ENCODE results near the gene SELP.

SELP gene

GRCh38 chr1:169630006-169630405 lies at the start of gene SELP:
TSS of gene SELP (minus strand) at chr1:169630124. CDS start at chr1:169630074, 50 bp downstream.
- H3K36me3 ChIP-seq (ENCODE audit: low read length) = no peaks in the 10 kb centered on the region
- H2AFZ ChIP-seq (ENCODE audit: low read depth, low read length, severe bottlenecking) = no peak within 1 kb of the TSS
- H3K4me3 ChIP-seq (ENCODE audit: insufficient read depth, low read length, poor library complexity, severe bottlenecking) = no peak within 1 kb of the TSS
- no peak for TF ChIP-seq EZH2phosphoT487 (conservative IDR thresholded peaks at IDR 0.05; ENCODE audit: low read length)
- TF ChIP-seq, protein P1, sequence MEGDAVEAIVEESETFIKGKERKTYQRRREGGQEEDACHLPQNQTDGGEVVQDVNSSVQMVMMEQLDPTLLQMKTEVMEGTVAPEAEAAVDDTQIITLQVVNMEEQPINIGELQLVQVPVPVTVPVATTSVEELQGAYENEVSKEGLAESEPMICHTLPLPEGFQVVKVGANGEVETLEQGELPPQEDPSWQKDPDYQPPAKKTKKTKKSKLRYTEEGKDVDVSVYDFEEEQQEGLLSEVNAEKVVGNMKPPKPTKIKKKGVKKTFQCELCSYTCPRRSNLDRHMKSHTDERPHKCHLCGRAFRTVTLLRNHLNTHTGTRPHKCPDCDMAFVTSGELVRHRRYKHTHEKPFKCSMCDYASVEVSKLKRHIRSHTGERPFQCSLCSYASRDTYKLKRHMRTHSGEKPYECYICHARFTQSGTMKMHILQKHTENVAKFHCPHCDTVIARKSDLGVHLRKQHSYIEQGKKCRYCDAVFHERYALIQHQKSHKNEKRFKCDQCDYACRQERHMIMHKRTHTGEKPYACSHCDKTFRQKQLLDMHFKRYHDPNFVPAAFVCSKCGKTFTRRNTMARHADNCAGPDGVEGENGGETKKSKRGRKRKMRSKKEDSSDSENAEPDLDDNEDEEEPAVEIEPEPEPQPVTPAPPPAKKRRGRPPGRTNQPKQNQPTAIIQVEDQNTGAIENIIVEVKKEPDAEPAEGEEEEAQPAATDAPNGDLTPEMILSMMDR (IDR thresholded peaks at IDR 0.05; ENCODE audit: insufficient read depth, low read length, poor library complexity, severe bottlenecking) = no peak
- no peak within 1 kb of the TSS for H3K4me2 ChIP-seq (ENCODE audit: low read depth, low read length, poor library complexity, severe bottlenecking)
- H3F3A ChIP-seq (ENCODE audit: insufficient read depth) = no peaks in the 10 kb centered on the region
- no peak within 1 kb of the TSS for H3K27ac ChIP-seq (ENCODE audit: low read depth, low read length)
- no peaks in the 10 kb centered on the region for H3K79me2 ChIP-seq (ENCODE audit: insufficient read depth, low read length)
- no peak within 1 kb of the TSS for H3K9ac ChIP-seq (ENCODE audit: low read length)
- peaks cover 13% of the 10 kb centered on the region; the same call in 1 of the 2 replicates for H3K9me3 ChIP-seq (ENCODE audit: insufficient read depth, low read length)
- no peaks in the 10 kb centered on the region for H3K27me3 ChIP-seq (ENCODE audit: low read length)
- no peaks in the 10 kb centered on the region for H3K9me2 ChIP-seq (replicated peaks; ENCODE audit: insufficient read depth, low read length)
- no peaks in the 10 kb centered on the region for H4K20me1 ChIP-seq (ENCODE audit: low read depth, low read length)

GRCh38 chr1:169679692-169680091 lies 49.8 kb upstream of the SELP start:
- no peaks in the 10 kb centered on the region for H3K9me2 ChIP-seq (replicated peaks; ENCODE audit: insufficient read depth, low read length)
- H3K4me2 ChIP-seq (ENCODE audit: low read depth, low read length, poor library complexity, severe bottlenecking) = peak overlapping the region; percentile 70
- peak overlapping the region; percentile 93 for H3K27ac ChIP-seq (ENCODE audit: low read depth, low read length)
- peak overlapping the region; percentile 15 for H2AFZ ChIP-seq (ENCODE audit: low read depth, low read length, severe bottlenecking)
- no peak overlapping the region for H3K4me3 ChIP-seq (ENCODE audit: insufficient read depth, low read length, poor library complexity, severe bottlenecking)
- H3K79me2 ChIP-seq (ENCODE audit: insufficient read depth, low read length) = no peaks in the 10 kb centered on the region
- peak overlapping the region; percentile 45; the same call in 1 of the 2 replicates for H3K9ac ChIP-seq (ENCODE audit: low read length)
- TF ChIP-seq EZH2phosphoT487 (conservative IDR thresholded peaks at IDR 0.05; ENCODE audit: low read length) = no peak
- TF ChIP-seq, protein P1 (IDR thresholded peaks at IDR 0.05; ENCODE audit: insufficient read depth, low read length, poor library complexity, severe bottlenecking) = no peak
- no peaks in the 10 kb centered on the region for H3K27me3 ChIP-seq (ENCODE audit: low read length)
- peaks cover 33% of the 10 kb centered on the region for H3F3A ChIP-seq (ENCODE audit: insufficient read depth)
- H3K9me3 ChIP-seq (ENCODE audit: insufficient read depth, low read length) = no peaks in the 10 kb centered on the region
- H4K20me1 ChIP-seq (ENCODE audit: low read depth, low read length) = no peaks in the 10 kb centered on the region
- H3K36me3 ChIP-seq (ENCODE audit: low read length) = no peaks in the 10 kb centered on the region

DNA sequence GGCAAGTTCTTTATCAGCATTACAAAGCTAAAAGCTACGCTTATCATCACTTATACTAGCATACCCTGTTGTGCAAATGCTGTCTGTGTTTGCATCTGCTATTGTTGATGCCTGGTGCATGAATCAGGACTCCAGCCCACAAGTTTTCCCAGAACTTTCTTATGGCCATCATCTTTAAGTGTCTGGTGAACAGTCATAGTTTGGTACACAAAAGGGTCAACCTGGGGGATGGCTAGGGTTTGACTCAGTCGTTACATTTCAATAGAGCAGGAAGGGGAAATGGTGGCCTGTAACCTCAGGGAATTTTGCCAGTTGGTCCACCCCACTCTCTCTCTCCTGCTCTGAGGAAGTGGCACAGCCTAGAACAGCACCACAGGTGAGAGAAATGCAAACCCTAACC lies 46.1 kb upstream of the SELP start:
- peak overlapping the region; percentile 25 for H2AFZ ChIP-seq (ENCODE audit: low read depth, low read length, severe bottlenecking)
- H3K9me2 ChIP-seq (replicated peaks; ENCODE audit: insufficient read depth, low read length) = no peaks in the 10 kb centered on the region
- peaks cover 21% of the 10 kb centered on the region for H3F3A ChIP-seq (ENCODE audit: insufficient read depth)
- H4K20me1 ChIP-seq (ENCODE audit: low read depth, low read length) = no peaks in the 10 kb centered on the region
- H3K9ac ChIP-seq (ENCODE audit: low read length) = no peak overlapping the region
- H3K9me3 ChIP-seq (ENCODE audit: insufficient read depth, low read length) = no peaks in the 10 kb centered on the region
- H3K79me2 ChIP-seq (ENCODE audit: insufficient read depth, low read length) = no peaks in the 10 kb centered on the region
- no peak for TF ChIP-seq EZH2phosphoT487 (conservative IDR thresholded peaks at IDR 0.05; ENCODE audit: low read length)
- TF ChIP-seq, protein P1 (IDR thresholded peaks at IDR 0.05; ENCODE audit: insufficient read depth, low read length, poor library complexity, severe bottlenecking) = no peak
- no peak overlapping the region for H3K4me3 ChIP-seq (ENCODE audit: insufficient read depth, low read length, poor library complexity, severe bottlenecking)
- no peaks in the 10 kb centered on the region for H3K36me3 ChIP-seq (ENCODE audit: low read length)
- no peak overlapping the region for H3K27ac ChIP-seq (ENCODE audit: low read depth, low read length)
- H3K4me2 ChIP-seq (ENCODE audit: low read depth, low read length, poor library complexity, severe bottlenecking) = no peak overlapping the region
- no peaks in the 10 kb centered on the region for H3K27me3 ChIP-seq (ENCODE audit: low read length)

All from SU-DHL-6 (cell line).